ENCODE results near the gene CUBN. TPM values are rescaled to one million over a fixed set of nuclear protein-coding genes. Genes with fewer than 3 reads are reported as not detected.

Gene CUBN
- total RNA-seq, 3 donors from 2014 or later (not counting 1 experiment from before 2014, with no cell fraction given): 4.7 to 5.6 (median 5.1) TPM

DNA sequence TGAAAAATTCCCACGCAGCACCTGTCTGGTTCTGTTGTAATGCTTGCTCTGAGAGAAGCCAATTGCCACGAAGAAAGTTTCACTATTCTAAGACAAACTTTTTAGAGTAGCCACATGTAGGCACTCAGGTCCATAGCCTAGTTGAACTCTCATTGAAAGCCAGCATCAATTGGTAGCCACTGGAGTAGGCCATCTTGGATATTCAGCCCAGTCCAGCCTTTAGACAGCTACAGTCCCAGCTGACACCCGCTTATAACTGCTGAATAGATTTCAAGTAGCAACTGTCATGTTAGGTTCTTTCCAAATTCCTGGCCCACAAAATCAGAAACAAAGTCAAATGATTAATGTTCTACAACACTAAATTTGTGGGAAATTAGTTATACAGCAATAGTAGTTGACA, 31.6 kb downstream of the CUBN start:
- 94% methylated on average over 3 of the region's 3 CpGs for WGBS (ENCODE audit: insufficient coverage)
- Histone ChIP-seq H3K27ac (ENCODE audit: low read length) (no peak overlapping the region), H3K4me3 (ENCODE audit: low read length) (no peak overlapping the region), H3K27me3 (ENCODE audit: control insufficient read depth, insufficient read depth, low read length) (no peaks in the 10 kb centered on the region), H3K9me3 (ENCODE audit: control insufficient read depth, insufficient read depth, low read length) (no peaks in the 10 kb centered on the region), H3K4me1 (ENCODE audit: control insufficient read depth, insufficient read depth, low read length) (no peaks in the 10 kb centered on the region), H3K36me3 (ENCODE audit: control insufficient read depth, insufficient read depth, low read length) (no peaks in the 10 kb centered on the region)
- Mint-ChIP-seq H3K4me3 (no peak overlapping the region), H3K27ac (no peak overlapping the region), H3K4me1 (no peaks in the 10 kb centered on the region), H3K27me3 (ENCODE audit: low read depth in 2 of 2) (no peaks in the 10 kb centered on the region), H3K36me3 (no peaks in the 10 kb centered on the region), H3K9me3 (peaks cover 0 to 3% of the 10 kb centered on the region in 2 donors)
- ATAC-seq (no peak), DNase-seq (no peak)
- intact Hi-C loops (cut with micrococcal nuclease): no loop called here
- TF ChIP-seq, protein P1, sequence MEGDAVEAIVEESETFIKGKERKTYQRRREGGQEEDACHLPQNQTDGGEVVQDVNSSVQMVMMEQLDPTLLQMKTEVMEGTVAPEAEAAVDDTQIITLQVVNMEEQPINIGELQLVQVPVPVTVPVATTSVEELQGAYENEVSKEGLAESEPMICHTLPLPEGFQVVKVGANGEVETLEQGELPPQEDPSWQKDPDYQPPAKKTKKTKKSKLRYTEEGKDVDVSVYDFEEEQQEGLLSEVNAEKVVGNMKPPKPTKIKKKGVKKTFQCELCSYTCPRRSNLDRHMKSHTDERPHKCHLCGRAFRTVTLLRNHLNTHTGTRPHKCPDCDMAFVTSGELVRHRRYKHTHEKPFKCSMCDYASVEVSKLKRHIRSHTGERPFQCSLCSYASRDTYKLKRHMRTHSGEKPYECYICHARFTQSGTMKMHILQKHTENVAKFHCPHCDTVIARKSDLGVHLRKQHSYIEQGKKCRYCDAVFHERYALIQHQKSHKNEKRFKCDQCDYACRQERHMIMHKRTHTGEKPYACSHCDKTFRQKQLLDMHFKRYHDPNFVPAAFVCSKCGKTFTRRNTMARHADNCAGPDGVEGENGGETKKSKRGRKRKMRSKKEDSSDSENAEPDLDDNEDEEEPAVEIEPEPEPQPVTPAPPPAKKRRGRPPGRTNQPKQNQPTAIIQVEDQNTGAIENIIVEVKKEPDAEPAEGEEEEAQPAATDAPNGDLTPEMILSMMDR (IDR thresholded peaks at IDR 0.05): no peak

DNA sequence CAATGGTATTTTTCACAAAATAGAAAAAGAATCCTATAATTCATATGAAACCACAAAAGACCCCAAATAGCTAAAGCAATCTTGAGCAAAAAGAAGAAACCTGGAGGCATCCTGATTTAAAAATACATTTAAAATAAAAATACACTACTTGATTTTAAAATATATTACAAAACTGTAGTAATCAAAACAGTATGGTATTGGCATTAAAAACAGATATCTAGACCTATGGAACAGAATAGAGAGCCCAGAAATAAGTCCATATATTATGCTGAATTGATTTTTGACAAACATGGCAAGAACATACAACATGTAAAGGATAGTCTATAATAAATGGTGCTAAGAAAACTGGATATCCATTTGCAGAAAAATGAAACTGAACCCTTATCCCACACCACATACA, 34.8 kb downstream of the CUBN start:
- no peak for DNase-seq
- Histone ChIP-seq H3K27me3 (ENCODE audit: control insufficient read depth, insufficient read depth, low read length) (no peaks in the 10 kb centered on the region), H3K9me3 (ENCODE audit: control insufficient read depth, insufficient read depth, low read length) (no peaks in the 10 kb centered on the region), H3K27ac (ENCODE audit: low read length) (no peak overlapping the region), H3K4me3 (ENCODE audit: low read length) (no peak overlapping the region), H3K36me3 (ENCODE audit: control insufficient read depth, insufficient read depth, low read length) (no peaks in the 10 kb centered on the region), H3K4me1 (ENCODE audit: control insufficient read depth, insufficient read depth, low read length) (no peaks in the 10 kb centered on the region)
- H3K27ac Mint-ChIP-seq: no peak overlapping the region
- peaks cover 0 to 9% of the 10 kb centered on the region in 2 donors for H3K4me1 Mint-ChIP-seq
- no peak overlapping the region for H3K4me3 Mint-ChIP-seq
- TF ChIP-seq, protein P1 (IDR thresholded peaks at IDR 0.05): no peak
- intact Hi-C loops (cut with micrococcal nuclease): no loop called here
- H3K9me3 Mint-ChIP-seq: peaks cover 0 to 3% of the 10 kb centered on the region in 2 donors
- H3K36me3 Mint-ChIP-seq: no peaks in the 10 kb centered on the region
- no peaks in the 10 kb centered on the region for H3K27me3 Mint-ChIP-seq (ENCODE audit: low read depth in 2 of 2)
- no peak for ATAC-seq

DNA sequence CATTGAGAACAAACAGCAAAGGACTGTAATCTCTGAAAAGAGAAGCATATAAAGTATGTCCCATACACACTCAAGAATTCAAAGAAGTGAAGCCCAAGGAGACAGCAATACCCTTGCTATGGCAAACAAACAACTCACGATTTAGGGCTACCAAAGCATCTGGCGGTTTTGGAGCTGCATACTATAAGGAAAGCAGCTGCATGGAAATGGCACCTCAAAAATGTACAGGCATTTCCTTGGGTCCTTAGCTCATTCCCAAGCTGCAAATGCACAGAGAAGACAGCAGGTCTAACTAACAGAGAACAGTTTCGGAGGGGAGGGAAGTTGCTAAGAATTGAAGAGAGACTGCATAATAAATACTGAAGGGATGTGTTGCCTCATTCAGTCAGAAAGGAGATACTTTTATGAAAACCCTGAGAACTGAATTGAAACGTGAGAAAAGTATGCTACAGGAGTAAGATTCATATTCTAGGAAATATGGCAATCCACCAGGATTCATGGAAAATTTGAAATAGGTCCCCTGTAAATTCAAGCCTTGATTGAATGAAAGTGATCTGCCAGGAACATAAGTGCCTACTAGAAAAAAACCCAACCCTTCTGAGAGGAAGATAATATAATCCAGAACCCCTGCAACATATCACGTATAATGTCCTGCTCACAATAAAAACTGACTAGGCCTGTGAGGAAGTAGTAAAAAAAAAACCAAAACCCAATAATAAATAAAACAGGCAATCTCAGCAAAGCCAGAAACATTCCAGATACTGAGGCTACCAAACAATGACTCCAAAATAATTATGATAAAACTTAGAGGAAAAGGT, 36.4 kb downstream of the CUBN start:
- DNase-seq: no peak
- no peak for ATAC-seq
- H3K27ac Mint-ChIP-seq: no peak overlapping the region

More for the DNA sequence above, 36.4 kb downstream of the CUBN start:
- no peaks in the 10 kb centered on the region for H3K36me3 ChIP-seq (ENCODE audit: control insufficient read depth, insufficient read depth, low read length)
- no peaks in the 10 kb centered on the region for H3K4me1 ChIP-seq (ENCODE audit: control insufficient read depth, insufficient read depth, low read length)
- H3K4me3 Mint-ChIP-seq: no peak overlapping the region
- H3K27ac ChIP-seq (ENCODE audit: low read length): no peak overlapping the region
- no peaks in the 10 kb centered on the region for H3K9me3 ChIP-seq (ENCODE audit: control insufficient read depth, insufficient read depth, low read length)
- peaks cover 0 to 9% of the 10 kb centered on the region in 2 donors for H3K4me1 Mint-ChIP-seq
- TF ChIP-seq, protein P1 (IDR thresholded peaks at IDR 0.05): no peak
- WGBS (ENCODE audit: insufficient coverage): 96% methylated on average over 4 of the region's 5 CpGs
- H3K9me3 Mint-ChIP-seq: peaks cover 0 to 3% of the 10 kb centered on the region in 2 donors
- intact Hi-C loops (cut with micrococcal nuclease): no loop called here
- H3K27me3 ChIP-seq (ENCODE audit: control insufficient read depth, insufficient read depth, low read length): no peaks in the 10 kb centered on the region
- no peak overlapping the region for H3K4me3 ChIP-seq (ENCODE audit: low read length)
- no peaks in the 10 kb centered on the region for H3K27me3 Mint-ChIP-seq (ENCODE audit: low read depth in 2 of 2)
- H3K36me3 Mint-ChIP-seq: no peaks in the 10 kb centered on the region

All from natural killer cell (primary cell).